HEK293 (cell line): ENCODE measurements around the gene B3GALT2.

Source experiments
- PRDM10 ChIP-seq: fragments of 450-650 bp; formaldehyde crosslinking; IDR thresholded peaks from 2 replicates; pipeline ENCODE4 v1.5.1; 2016; ENCODE audit warnings: missing biosample characterization, missing genetic modification characterization
- RBAK ChIP-seq: fragments of 450-650 bp; formaldehyde crosslinking; IDR thresholded peaks from 2 replicates; pipeline ENCODE4 v1.5.1; 2016; ENCODE audit warnings: missing biosample characterization, missing genetic modification characterization
- REST ChIP-seq: fragments of 450-650 bp; formaldehyde crosslinking; IDR thresholded peaks from 2 replicates; pipeline ENCODE4 v1.5.1; 2016; ENCODE audit warnings: missing biosample characterization, missing genetic modification characterization
- ZBTB8A ChIP-seq: fragments of 450-650 bp; formaldehyde crosslinking; IDR thresholded peaks from 2 replicates; pipeline ENCODE4 v1.5.1; 2016; ENCODE audit warnings: missing biosample characterization, missing genetic modification characterization
- ZNF140 ChIP-seq: fragments of 450-650 bp; formaldehyde crosslinking; IDR thresholded peaks from 2 replicates; pipeline ENCODE4 v1.5.1; 2016; ENCODE audit warnings: missing biosample characterization, missing genetic modification characterization
- ZNF146 ChIP-seq: fragments of 450-650 bp; formaldehyde crosslinking; IDR thresholded peaks from 2 replicates; pipeline ENCODE4 v1.5.1; 2016; ENCODE audit warnings: missing biosample characterization, missing genetic modification characterization
- ZNF24 ChIP-seq: fragments of 450-650 bp; formaldehyde crosslinking; IDR thresholded peaks from 2 replicates; pipeline ENCODE4 v1.5.1; 2016; ENCODE audit warnings: missing biosample characterization, missing genetic modification characterization
- ZNF658 ChIP-seq: fragments of 450-650 bp; formaldehyde crosslinking; IDR thresholded peaks from 2 replicates; pipeline ENCODE4; 2016; ENCODE audit warnings: missing biosample characterization, missing genetic modification characterization
- TF ChIP-seq, protein P1 (sequence below): fragments of 450-650 bp; formaldehyde crosslinking; IDR thresholded peaks from 2 replicates; pipeline ENCODE4 v1.5.1; 2016; ENCODE audit warnings: missing biosample characterization, missing genetic modification characterization
- TF ChIP-seq, protein P2 (sequence below): fragments of 450-650 bp; formaldehyde crosslinking; IDR thresholded peaks from 2 replicates; pipeline ENCODE4 v1.5.1; 2016; ENCODE audit warnings: missing biosample characterization, missing genetic modification characterization

GRCh38 chr1:193131266-193131860, 55.0 kb downstream of the B3GALT2 start:
- TF ChIP-seq ZNF146 (tag by site-specific recombination) (no peak), ZBTB8A (tag by site-specific recombination) (no peak), ZNF24 (no peak), ZNF140 (tag by site-specific recombination) (no peak), PRDM10 (no peak), RBAK (tag by site-specific recombination) (no peak), REST (tag by site-specific recombination) (no peak), ZNF658 (tag by site-specific recombination) (no peak)
- TF ChIP-seq, protein P1, sequence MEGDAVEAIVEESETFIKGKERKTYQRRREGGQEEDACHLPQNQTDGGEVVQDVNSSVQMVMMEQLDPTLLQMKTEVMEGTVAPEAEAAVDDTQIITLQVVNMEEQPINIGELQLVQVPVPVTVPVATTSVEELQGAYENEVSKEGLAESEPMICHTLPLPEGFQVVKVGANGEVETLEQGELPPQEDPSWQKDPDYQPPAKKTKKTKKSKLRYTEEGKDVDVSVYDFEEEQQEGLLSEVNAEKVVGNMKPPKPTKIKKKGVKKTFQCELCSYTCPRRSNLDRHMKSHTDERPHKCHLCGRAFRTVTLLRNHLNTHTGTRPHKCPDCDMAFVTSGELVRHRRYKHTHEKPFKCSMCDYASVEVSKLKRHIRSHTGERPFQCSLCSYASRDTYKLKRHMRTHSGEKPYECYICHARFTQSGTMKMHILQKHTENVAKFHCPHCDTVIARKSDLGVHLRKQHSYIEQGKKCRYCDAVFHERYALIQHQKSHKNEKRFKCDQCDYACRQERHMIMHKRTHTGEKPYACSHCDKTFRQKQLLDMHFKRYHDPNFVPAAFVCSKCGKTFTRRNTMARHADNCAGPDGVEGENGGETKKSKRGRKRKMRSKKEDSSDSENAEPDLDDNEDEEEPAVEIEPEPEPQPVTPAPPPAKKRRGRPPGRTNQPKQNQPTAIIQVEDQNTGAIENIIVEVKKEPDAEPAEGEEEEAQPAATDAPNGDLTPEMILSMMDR (tag by site-specific recombination) = no peak
- TF ChIP-seq, protein P2, sequence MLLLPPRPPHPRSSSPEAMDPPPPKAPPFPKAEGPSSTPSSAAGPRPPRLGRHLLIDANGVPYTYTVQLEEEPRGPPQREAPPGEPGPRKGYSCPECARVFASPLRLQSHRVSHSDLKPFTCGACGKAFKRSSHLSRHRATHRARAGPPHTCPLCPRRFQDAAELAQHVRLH = no peak
